HepG2 (cell line): Measurements from ENCODE around the gene PHC1. TPM values are rescaled to one million over a fixed set of nuclear protein-coding genes. Genes with fewer than 3 reads are reported as not detected.

Source experiments
- ATAC-seq: fragments of 200-7000 bp; cut with Tn5 transposase; 3 replicates; pipeline ENCODE4 v1.9.1; 2020; ENCODE audit warnings: mild to moderate bottlenecking, moderate library complexity
- BruUV-seq: library from RNA; stranded (reverse); fragments of 400-500 nt; replicated peaks from 2 replicates; lab custom pipeline; 2021; lab: Mats Ljungman, UMichigan
- CTCF ChIA-PET: fragments of 300-600 bp; formaldehyde crosslinking; extraction: SDS; loops from one replicate; lab custom pipeline; 2021; ENCODE audit warnings: low total read pairs, inconsistent platforms, low intra/inter-chr PET ratio; lab: Yijun Ruan, JAX
- POLR2A ChIA-PET: fragments of 350-600 bp; sonication (Branson Sonifier 250); formaldehyde crosslinking; loops from one replicate; lab custom pipeline; 2020; ENCODE audit warnings: antibody characterized with exemption, inconsistent platforms; lab: Yijun Ruan, JAX
- DNase-seq: peaks from one replicate; pipeline ENCODE4 v3.0.0-alpha.2; 2015; ENCODE audit warnings: low spot score
- FAIRE-seq: peaks from 3 replicates; lab custom pipeline; 2011; peaks lifted over from hg19 to GRCh38; lab: Jason Lieb, UNC
- H2AFZ ChIP-seq: one replicate; pipeline ENCODE4 v1.6.1; 2011; ENCODE audit warnings: low read length, inconsistent platforms
- H3K27ac ChIP-seq: fragments of 300-600 bp; 3 replicates; pipeline ENCODE4 v1.8.0; 2011; ENCODE audit warnings: mixed run types, mild to moderate bottlenecking, mixed read lengths, low read length, inconsistent platforms; ENCODE audit not compliant: insufficient read depth; ENCODE audit errors: extremely low read length
- H3K27me3 ChIP-seq, 2 experiments: fragments of 200-600 bp in 1 of 2; 2 replicates in 1 of 2; 3 replicates in 1 of 2; pipeline versions ENCODE4 v1.6.0 to v1.8.0; 2011; ENCODE audit warnings: low read length in 2 of 2, mild to moderate bottlenecking in 2 of 2, moderate library complexity in 2 of 2, inconsistent platforms in 1 of 2; ENCODE audit not compliant: insufficient read depth in 2 of 2, control insufficient read depth in 1 of 2
- H3K36me3 ChIP-seq, 2 experiments: fragments of 200-600 bp in 1 of 2; replicated peaks in 1 of 2; 2 replicates in 1 of 2; 3 replicates in 1 of 2; pipeline versions ENCODE4 v1.5.1 to v1.8.0; 2011; ENCODE audit warnings: low read length in 2 of 2, inconsistent platforms in 1 of 2; ENCODE audit not compliant: insufficient read depth in 2 of 2, control insufficient read depth in 1 of 2
- H3K4me1 ChIP-seq: 2 replicates; pipeline ENCODE4 v1.5.1; 2012; ENCODE audit warnings: low read length, inconsistent platforms; ENCODE audit not compliant: insufficient read depth
- H3K4me2 ChIP-seq: 2 replicates; pipeline ENCODE4 v1.6.0; 2011; ENCODE audit warnings: low read depth, low read length, inconsistent platforms
- H3K4me3 ChIP-seq, 3 experiments: fragments of 200-600 bp in 1 of 3; sonication (generic), shearing (Covaris generic) in 1 of 3; replicated peaks in 1 of 3; 2 replicates each; pipeline ENCODE4 v1.5.1; 2011 to 2016; ENCODE audit warnings: low read length in 3 of 3, inconsistent platforms in 2 of 3, low read depth in 2 of 3, mild to moderate bottlenecking in 2 of 3, control low read depth in 1 of 3, mixed read lengths in 1 of 3; ENCODE audit not compliant: insufficient read depth in 1 of 3
- H3K79me2 ChIP-seq: one replicate; pipeline ENCODE4 v1.6.1; 2011; ENCODE audit warnings: low read length, inconsistent platforms; ENCODE audit not compliant: insufficient read depth
- H3K9ac ChIP-seq: 2 replicates; pipeline ENCODE4 v1.6.0; 2011; ENCODE audit warnings: mild to moderate bottlenecking, low read depth, low read length, inconsistent platforms; ENCODE audit not compliant: insufficient read depth
- H3K9me3 ChIP-seq: 2 replicates; pipeline ENCODE4 v1.5.1; 2012; ENCODE audit warnings: mild to moderate bottlenecking, low read length
- H4K20me1 ChIP-seq: 2 replicates; pipeline ENCODE4 v1.6.0; 2011; ENCODE audit warnings: inconsistent platforms, mild to moderate bottlenecking, low read length, moderate library complexity; ENCODE audit not compliant: insufficient read depth
- ARNT2 ChIP-seq: sonication (generic); formaldehyde crosslinking; IDR thresholded peaks from 2 replicates; pipeline ENCODE4 v1.8.0; 2022; ENCODE audit warnings: mild to moderate bottlenecking, low read depth, missing genetic modification reagents, moderate library complexity
- ATF7-NPFF ChIP-seq: sonication (generic); formaldehyde crosslinking; IDR thresholded peaks from 2 replicates; pipeline ENCODE4 v1.8.1; 2023; ENCODE audit warnings: mild to moderate bottlenecking, low read depth, missing genetic modification reagents, moderate library complexity
- BHLHE40 ChIP-seq: IDR thresholded peaks from 2 replicates; pipeline ENCODE4 v1.6.1; 2011; ENCODE audit warnings: low read length, improper control_type of control experiment
- CENPT ChIP-seq: sonication (generic); formaldehyde crosslinking; IDR thresholded peaks from 2 replicates; pipeline ENCODE4 v1.8.0; 2022; ENCODE audit warnings: low read depth, mild to moderate bottlenecking, moderate library complexity, missing genetic modification reagents
- DMAP1 ChIP-seq: IDR thresholded peaks from 2 replicates; pipeline ENCODE4 v1.6.1; 2016
- ERF ChIP-seq: IDR thresholded peaks from 2 replicates; pipeline ENCODE4 v1.6.1; 2018; ENCODE audit warnings: missing biosample characterization, missing genetic modification reagents
- HDAC1 ChIP-seq: sonication (generic); formaldehyde crosslinking; IDR thresholded peaks from 2 replicates; pipeline ENCODE4 v1.5.1; 2020; ENCODE audit warnings: mild to moderate bottlenecking, missing genetic modification reagents
- KDM1A ChIP-seq: IDR thresholded peaks from 2 replicates; pipeline ENCODE4 v1.6.1; 2016; ENCODE audit warnings: missing compliant biosample characterization
- MLLT10 ChIP-seq: sonication (generic); formaldehyde crosslinking; IDR thresholded peaks from 2 replicates; pipeline ENCODE4 v1.4.0; 2020; ENCODE audit warnings: missing genetic modification reagents
- MZF1 ChIP-seq: sonication (generic); formaldehyde crosslinking; IDR thresholded peaks from 2 replicates; pipeline ENCODE4 v1.8.1; 2023; ENCODE audit warnings: mild to moderate bottlenecking, missing genetic modification reagents, borderline replicate concordance
- NCOA5 ChIP-seq: sonication (generic); formaldehyde crosslinking; IDR thresholded peaks from 2 replicates; pipeline ENCODE4 v1.4.0; 2020; ENCODE audit warnings: missing genetic modification reagents
- THAP11 ChIP-seq: IDR thresholded peaks from 2 replicates; pipeline ENCODE4 v1.6.1; 2016; ENCODE audit warnings: missing biosample characterization, missing genetic modification reagents
- ZNF12 ChIP-seq: sonication (generic); formaldehyde crosslinking; IDR thresholded peaks from 2 replicates; pipeline ENCODE4 v1.5.0; 2020; ENCODE audit warnings: missing genetic modification reagents
- ZNF225 ChIP-seq: sonication (generic); formaldehyde crosslinking; IDR thresholded peaks from 2 replicates; pipeline ENCODE4 v1.4.0; 2020; ENCODE audit warnings: mild to moderate bottlenecking, missing genetic modification reagents
- ZNF496 ChIP-seq: sonication (generic); formaldehyde crosslinking; IDR thresholded peaks from 2 replicates; pipeline ENCODE4 v1.8.1; 2023; ENCODE audit warnings: mild to moderate bottlenecking, moderate library complexity, missing genetic modification reagents; ENCODE audit not compliant: insufficient replicate concordance
- ZNF567 ChIP-seq: sonication (generic); formaldehyde crosslinking; IDR thresholded peaks from 2 replicates; pipeline ENCODE4 v1.8.1; 2023; ENCODE audit warnings: mild to moderate bottlenecking, missing genetic modification reagents, borderline replicate concordance
- ZNF775 ChIP-seq: sonication (generic); formaldehyde crosslinking; IDR thresholded peaks from 2 replicates; pipeline ENCODE4 v1.4.0; 2020; ENCODE audit warnings: missing genetic modification reagents, mild to moderate bottlenecking, moderate library complexity, borderline replicate concordance
- ZNF777 ChIP-seq: sonication (generic); formaldehyde crosslinking; IDR thresholded peaks from 2 replicates; pipeline ENCODE4 v1.4.0; 2020; ENCODE audit warnings: missing genetic modification reagents
- in situ Hi-C: cut with HindIII; loops from 2 replicates; pipeline ENCODE4 v1.10.0; 2017; ENCODE audit warnings: low pct_unique_long_range_greater_than_20kb; ENCODE audit not compliant: extremely low pct_ligation_motif_present
- intact Hi-C: fragments of 100-400 bp; cut with micrococcal nuclease; formaldehyde crosslinking; loops from one replicate; pipeline ENCODE4 v1.10.0; 2022; ENCODE audit not compliant: unreplicated experiment
- polyA plus RNA-seq, 8 experiments: library from polyadenylated mRNA; depleted of rRNA in 3 of 8; stranded (reverse) in 7 of 8; unstranded in 1 of 8; fragments of >200 nt; fragmentation: Illumina TruSeq in 4 of 8; extraction: Trizol in 4 of 8; gene quantifications; 2 replicates each; pipeline versions ENCODE4 v1.2.1 to v1.2.3, GENCODE V29; 2011 to 2016; ENCODE audit warnings: low read depth in 4 of 8, missing spikeins in 1 of 8, mixed read lengths in 1 of 8; ENCODE audit not compliant: insufficient read depth in 1 of 8
- total RNA-seq, 5 experiments: library from RNA; depleted of rRNA; stranded (reverse); fragments of >200 nt; fragmentation: Illumina TruSeq; extraction: Trizol; gene quantifications; 2 replicates each; pipeline ENCODE4 v1.2.3, GENCODE V29; 2016; ENCODE audit warnings: low read depth in 1 of 5
- TF ChIP-seq, protein P1 (sequence below), 2 experiments: sonication (generic) in 1 of 2; formaldehyde crosslinking in 1 of 2; IDR thresholded peaks; 2 replicates each; pipeline versions ENCODE4 v1.5.1 to v1.6.1; 2011 to 2020; ENCODE audit warnings: borderline replicate concordance in 1 of 2, low read depth in 1 of 2, low read length in 1 of 2, mild to moderate bottlenecking in 1 of 2, missing genetic modification reagents in 1 of 2, moderate library complexity in 1 of 2
- TF ChIP-seq, protein P2 (sequence below): sonication (generic); formaldehyde crosslinking; IDR thresholded peaks from 2 replicates; pipeline ENCODE4 v1.8.0; 2022; ENCODE audit warnings: missing genetic modification reagents, mild to moderate bottlenecking, borderline replicate concordance

PHC1 gene
- total and polyA plus RNA-seq, 2 of the 13 experiments (the other 11 are each of a cell fraction or from before 2014, with no cell fraction given), result 9.4 to 35.0 TPM

DNA sequence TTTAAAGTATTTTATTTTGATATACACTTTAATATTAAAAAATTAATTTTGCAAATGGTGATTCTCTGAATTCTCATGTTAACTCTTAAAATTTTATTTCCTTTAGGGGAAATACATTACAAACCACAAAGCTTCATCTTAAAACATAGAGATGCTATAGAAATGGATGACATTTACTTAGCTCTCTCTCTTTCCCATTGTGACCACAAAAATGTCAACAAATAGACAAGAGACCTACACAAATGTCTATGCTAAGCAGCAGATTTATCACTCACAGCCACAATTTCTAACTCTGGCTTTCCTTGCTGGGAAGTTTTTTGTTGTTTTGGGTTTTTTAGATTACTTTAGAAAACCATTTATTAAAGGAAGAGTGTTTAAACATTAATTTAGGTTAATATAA lies 19.9 kb upstream of the PHC1 start:
- ChIA-PET POLR2A (no interaction called here), CTCF (no interaction called here)
- DNase-seq (no peak), ATAC-seq (no peak), FAIRE-seq (no peak)
- Histone ChIP-seq H3K4me1 (no peaks in the 10 kb centered on the region), H3K36me3 (no peaks in the 10 kb centered on the region), H3K4me3 (no peak overlapping the region), H4K20me1 (no peaks in the 10 kb centered on the region), H2AFZ (no peak overlapping the region), H3K27ac (no peak overlapping the region), H3K9me3 (no peaks in the 10 kb centered on the region), H3K4me2 (no peak overlapping the region), H3K9ac (no peak overlapping the region), H3K79me2 (no peaks in the 10 kb centered on the region), H3K27me3 (peaks cover 0 to 8% of the 10 kb centered on the region in 2 experiments; a peak in 2 of 5 replicates)
- in situ Hi-C loops (loop anchor here (5.0 kb wide), 1 partner anchor 212 kb away; no protein-coding TSS in a partner anchor), intact Hi-C loops (no loop called here)
- TF ChIP-seq ZNF496 (CRISPR knock-in tag) (no peak), ZNF775 (CRISPR knock-in tag) (no peak), THAP11 (CRISPR knock-in tag) (no peak), ARNT2 (CRISPR knock-in tag) (no peak), CENPT (CRISPR knock-in tag) (no peak), ERF (no peak), ZNF225 (CRISPR knock-in tag) (no peak), HDAC1 (CRISPR knock-in tag) (no peak), ZNF777 (CRISPR knock-in tag) (no peak), BHLHE40 (no peak), MLLT10 (CRISPR knock-in tag) (no peak), ZNF567 (CRISPR knock-in tag) (no peak), MZF1 (CRISPR knock-in tag) (no peak), ATF7-NPFF (CRISPR knock-in tag) (no peak), KDM1A (CRISPR knock-in tag) (no peak), NCOA5 (CRISPR knock-in tag) (no peak), ZNF12 (no peak), DMAP1 (CRISPR knock-in tag) (no peak)
- TF ChIP-seq, protein P1, sequence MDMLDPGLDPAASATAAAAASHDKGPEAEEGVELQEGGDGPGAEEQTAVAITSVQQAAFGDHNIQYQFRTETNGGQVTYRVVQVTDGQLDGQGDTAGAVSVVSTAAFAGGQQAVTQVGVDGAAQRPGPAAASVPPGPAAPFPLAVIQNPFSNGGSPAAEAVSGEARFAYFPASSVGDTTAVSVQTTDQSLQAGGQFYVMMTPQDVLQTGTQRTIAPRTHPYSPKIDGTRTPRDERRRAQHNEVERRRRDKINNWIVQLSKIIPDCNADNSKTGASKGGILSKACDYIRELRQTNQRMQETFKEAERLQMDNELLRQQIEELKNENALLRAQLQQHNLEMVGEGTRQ (IDR thresholded peaks at IDR 0.05; ENCODE audit: low read depth, low read length), result no peak
- TF ChIP-seq, protein P1 (CRISPR knock-in tag; IDR thresholded peaks at IDR 0.05; ENCODE audit: borderline replicate concordance), result no peak
- TF ChIP-seq, protein P2, sequence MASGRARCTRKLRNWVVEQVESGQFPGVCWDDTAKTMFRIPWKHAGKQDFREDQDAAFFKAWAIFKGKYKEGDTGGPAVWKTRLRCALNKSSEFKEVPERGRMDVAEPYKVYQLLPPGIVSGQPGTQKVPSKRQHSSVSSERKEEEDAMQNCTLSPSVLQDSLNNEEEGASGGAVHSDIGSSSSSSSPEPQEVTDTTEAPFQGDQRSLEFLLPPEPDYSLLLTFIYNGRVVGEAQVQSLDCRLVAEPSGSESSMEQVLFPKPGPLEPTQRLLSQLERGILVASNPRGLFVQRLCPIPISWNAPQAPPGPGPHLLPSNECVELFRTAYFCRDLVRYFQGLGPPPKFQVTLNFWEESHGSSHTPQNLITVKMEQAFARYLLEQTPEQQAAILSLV, result no peak
- no TSS peak for BruUV-seq
